Measurements from ENCODE around the gene OXSM.

- TF ChIP-seq CTCF (IDR thresholded peaks at IDR 0.05), result no peak
- TF ChIP-seq POLR2A (IDR thresholded peaks at IDR 0.05), result no peak
These were observed 13.9 kb downstream of the OXSM start for GRCh38 chr3:25803833-25804232.

Data from heart left ventricle (tissue), 13 donors.